Measurements from ENCODE around the gene GDPD3.
"Not testable (repeated sequence)": the region's sequence is repeated elsewhere in the genome, so short reads cannot be mapped to it uniquely, and the experiment has no call there.

The GDPD3 gene

DNA sequence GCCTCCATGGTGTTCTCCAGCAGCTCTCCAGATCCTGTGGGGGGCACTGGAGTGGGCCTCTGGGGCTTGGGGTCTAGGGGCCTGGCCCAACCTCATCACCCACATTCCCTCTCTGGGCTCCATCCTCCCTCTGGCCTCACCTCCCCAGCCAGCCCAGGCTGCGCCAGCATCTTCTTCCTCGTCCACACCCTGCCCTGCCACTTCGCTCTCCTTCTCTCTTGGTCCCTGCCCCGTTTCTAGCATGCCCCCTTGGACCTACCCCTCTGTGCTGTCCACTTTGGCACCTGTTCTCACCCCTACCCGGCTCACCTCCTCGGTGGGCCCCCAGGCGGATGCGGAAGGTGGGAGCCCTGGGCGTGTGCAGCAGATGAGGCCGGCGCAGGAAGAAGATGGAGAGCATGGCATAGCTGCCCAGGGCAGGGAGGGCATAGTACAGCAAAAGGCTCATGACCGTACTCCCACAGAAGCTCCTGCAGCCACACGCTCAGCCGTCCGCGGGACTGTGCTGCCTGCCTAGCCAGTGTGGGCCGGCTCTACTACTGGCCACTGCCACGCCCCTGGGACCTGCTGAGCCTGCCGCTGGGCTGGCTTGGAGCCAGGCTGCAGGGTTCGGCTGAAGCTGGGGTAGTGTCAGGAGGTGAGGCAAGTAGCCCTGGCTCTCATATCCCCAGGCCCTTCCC, at the start of gene GDPD3:
Gene GDPD3, minus strand, starts transcription at position 507 of the 680 bp plus-strand sequence. Its CDS starts 59 bp downstream, at position 448.
- DNase-seq: no peak

GRCh38 chr16:30157214-30157613, 43.9 kb upstream of the GDPD3 start:
- no peak for DNase-seq

DNA sequence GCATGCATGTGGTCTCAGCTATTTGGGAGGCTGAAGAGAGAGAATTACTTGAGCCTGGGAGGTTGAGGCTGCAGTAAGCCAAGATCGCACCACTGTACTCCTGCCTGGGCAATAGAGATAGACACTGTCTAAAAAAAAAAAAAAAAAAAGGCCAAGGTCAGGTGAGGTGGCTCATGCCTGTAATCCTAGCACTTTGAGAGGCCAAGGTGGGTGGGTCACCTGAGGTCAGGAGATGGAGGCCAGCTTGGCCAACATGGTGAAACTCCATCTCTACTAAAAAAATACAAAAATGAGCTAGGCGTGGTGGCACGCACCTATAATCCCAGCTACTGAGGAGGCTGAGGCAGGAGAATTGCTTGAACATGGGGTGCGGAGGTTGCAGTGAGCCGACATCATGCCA, 41.9 kb upstream of the GDPD3 start:
- DNase-seq: no peak

DNA sequence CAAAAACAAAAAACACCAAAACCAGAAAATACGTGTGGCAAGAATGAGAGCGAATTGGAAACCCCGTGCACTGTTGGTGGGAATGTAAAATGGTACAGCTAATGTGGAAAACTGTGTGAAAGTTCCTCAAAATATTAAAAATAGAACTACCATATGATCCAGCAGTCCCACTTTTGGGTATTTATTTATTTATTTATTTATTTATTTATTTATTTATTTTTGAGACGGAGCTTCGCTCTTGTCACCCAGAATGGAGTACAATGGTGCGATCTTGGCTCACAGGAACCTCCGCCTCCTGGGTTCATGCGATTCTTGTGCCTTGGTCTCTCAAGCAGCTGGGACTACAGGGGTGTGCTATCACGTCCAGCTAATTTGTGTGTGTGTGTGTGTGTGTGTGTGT, 39.2 kb upstream of the GDPD3 start:
- DNase-seq: no peak

DNA sequence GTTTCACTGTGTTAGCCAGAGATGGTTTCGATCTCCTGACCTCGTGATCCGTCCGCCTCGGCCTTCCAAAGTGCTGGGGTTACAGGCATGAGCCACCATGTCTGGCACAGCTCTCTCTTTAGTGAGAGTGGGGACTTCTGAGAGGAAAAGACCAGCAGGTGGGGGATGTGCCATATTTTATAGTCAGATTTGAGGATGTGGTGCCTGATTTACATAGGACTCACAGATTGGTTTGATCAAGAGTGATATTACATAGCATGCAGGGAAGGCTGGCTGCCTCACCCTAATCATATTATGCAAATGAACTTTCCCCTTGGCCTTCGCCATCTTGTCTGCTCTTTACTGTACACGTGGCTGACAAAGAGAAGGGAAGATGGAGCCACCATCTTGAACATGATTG, 37.8 kb upstream of the GDPD3 start:
- no peak for DNase-seq

GRCh38 chr16:30149250-30149930, 36.1 kb upstream of the GDPD3 start:
- no peak for DNase-seq

GRCh38 chr16:30147843-30148510, 34.6 kb upstream of the GDPD3 start:
- DNase-seq: no peak

DNA sequence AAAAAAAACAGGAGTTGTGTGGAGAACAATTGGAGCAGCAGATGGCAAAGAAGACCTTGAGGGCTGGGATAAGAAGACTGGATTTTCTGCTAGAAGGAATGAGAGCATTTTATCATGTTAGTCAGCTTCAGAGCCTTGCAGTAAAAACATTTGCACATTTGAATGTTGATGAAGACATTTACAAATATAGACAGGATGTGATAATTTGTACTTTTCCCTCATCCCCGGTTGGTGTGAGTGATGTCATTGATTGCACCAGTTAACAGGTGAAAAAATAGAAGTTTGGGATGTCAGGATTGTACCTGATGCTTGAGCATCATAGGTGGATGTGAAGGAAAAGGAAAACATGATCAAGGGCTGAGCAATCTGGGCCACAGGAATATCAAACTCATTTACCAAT, 32.3 kb upstream of the GDPD3 start:
- no peak for DNase-seq

DNA sequence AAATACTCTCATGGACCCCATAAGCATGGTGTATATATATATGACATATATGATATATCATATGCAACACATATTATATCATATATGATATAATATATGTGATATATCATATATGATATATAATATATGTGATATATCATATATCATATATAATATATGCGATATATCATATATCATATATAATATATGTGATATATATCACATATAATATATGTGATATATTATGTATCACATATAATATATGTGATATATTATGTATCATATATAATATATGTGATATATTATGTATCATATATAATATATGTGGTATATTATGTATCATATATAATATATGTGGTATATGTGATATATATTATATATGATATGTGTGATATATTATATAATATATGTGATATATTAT, 31.6 kb upstream of the GDPD3 start:
- DNase-seq: no peak

DNA sequence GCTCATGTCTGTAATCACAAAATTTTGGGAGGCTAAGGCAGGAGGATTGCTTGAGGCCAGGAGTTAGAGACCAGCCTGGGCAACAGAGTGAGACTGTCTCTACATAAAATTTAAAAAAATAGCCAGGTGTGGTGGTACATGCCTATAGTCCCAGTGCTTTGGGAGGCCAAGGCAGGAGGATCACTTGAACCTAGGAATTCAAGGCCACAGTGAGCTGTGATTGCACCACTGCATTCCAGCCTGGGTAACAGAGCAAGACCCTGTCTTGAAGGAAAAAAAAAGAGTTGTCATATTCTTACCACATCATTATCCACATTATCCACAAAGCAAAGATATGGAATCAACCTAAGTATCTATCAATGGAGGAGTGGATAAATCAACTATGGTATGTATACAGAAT, 30.7 kb upstream of the GDPD3 start:
- no peak for DNase-seq

DNA sequence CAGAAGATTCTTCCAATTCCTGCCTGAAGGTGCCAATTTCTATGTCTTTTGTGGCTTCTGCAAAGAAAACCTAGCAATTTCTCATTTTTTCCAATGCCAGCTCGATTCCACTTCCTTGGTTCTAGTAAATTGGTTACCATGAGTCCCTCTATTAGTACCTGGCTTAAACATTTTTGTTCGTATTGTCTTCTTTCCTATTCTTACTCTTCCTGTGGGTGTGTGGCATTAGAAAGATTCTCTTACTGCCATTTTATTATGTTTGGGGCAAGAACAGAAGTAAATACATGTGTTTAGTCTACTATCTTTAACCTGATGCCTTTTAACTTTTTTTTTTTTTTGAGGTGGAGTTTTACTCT, 30.0 kb upstream of the GDPD3 start:
- DNase-seq: no peak

DNA sequence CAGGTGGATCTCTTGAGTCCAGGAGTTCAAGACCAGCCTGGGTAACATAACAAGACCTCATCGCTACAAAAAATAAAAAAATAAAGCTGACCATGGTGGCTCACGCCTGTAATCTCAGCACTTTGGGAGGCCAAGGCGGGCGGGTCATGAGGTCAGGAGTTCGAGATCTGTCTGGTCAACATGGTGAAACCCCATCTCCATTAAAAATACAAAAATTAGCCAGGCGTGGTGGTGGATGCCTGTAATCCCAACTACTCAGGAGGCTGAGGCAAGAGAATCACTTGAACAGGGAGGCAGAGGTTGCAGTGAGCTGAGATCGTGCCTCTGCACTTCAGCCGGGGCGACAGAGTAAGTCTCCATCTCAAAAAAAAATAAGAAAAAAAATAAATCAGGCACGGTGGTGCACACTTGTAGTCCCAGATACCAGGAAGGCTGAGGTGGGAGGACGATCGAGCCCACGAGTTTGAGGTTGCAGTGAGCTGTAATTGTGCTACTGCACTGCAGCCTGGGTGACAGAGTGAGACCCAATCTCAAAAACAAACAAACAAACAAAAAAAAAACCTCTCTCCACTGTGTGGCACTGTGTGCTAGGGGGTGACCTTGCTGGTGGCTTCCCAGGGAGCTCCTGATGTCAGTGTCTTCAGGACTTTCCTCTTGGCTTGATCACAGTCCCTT, 29.5 kb upstream of the GDPD3 start:
- DNase-seq: no peak

- no peak for DNase-seq
Measured at GRCh38 chr16:30141750-30142149, 28.4 kb upstream of the GDPD3 start.

DNA sequence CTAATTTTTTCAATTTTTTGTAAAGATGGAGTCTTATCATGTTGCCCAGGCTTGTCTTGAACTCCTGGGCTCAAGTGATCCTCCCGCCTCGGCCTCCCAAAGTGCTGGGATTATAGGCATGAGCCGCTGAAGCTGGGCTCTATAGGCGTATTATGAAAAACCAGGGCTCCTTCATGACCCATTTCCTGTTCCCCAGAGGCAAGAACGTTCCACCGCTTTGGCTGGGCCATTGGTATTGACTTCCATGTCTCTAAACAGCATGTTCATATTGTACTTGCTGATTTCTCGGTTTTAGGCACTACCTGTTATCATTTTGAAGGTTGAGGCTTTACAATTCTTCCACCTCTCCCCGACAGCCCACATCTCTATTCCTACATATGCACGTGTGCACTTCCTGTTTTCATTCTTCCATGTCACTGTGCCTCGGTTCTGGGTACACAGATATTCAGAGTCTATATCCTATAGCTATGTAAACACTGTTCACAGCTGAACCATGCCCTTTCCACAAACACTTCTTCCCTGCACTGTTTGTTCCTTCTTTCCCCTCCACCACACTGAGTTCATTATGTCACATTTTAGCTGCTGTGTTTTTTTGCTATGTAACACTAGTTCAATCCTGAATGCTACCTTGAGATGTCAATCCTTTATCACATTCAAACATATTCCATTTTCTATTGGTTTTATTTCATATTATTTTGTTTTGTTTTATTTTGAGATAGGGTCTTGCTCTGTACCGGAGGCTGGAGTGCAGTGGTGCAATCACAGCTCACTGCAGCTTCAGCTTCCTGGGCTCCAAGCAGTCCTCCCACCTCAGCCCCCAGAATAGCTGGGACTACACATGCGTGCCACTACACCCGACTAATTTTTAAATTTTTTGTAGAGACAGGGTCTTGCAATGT, 26.5 kb upstream of the GDPD3 start:
- DNase-seq: no peak

GRCh38 chr16:30137897-30138296, 24.6 kb upstream of the GDPD3 start:
- DNase-seq: no peak

- no peak for DNase-seq
Measured at GRCh38 chr16:30136971-30137605, 23.8 kb upstream of the GDPD3 start.

GRCh38 chr16:30132591-30132990, 19.3 kb upstream of the GDPD3 start:
- DNase-seq: no peak

DNA sequence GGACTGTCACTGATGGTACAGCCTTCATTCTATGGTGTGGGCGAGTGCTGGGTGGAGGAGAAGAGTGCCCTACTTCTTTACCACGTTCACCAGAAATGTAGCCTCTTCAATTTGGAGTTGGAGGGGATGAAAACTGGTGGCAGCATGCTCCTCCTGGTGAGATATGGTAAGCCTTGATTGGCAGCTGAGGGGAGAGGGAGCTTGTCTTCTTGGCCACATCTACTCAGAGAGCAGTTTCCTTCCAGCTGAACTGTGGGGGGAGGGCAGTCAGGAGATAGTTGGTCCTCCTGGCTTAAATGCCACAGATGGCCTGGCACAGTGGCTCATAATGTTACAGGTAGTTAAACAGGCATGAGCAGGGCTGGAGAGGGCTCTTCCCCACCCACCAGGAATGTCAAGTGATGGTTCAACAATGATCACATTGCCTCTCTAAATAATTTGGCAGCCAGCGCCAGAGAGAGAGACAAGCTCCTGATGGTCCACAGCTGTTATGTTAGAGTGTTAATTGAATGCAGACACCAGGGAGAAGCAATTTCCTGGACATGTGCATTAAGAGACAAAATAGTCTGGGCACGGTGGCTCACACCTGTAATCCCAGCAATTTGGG, 18.6 kb upstream of the GDPD3 start:
- DNase-seq: peak; percentile 44

GRCh38 chr16:30127993-30128392, 14.7 kb upstream of the GDPD3 start:
- no peak for DNase-seq

DNA sequence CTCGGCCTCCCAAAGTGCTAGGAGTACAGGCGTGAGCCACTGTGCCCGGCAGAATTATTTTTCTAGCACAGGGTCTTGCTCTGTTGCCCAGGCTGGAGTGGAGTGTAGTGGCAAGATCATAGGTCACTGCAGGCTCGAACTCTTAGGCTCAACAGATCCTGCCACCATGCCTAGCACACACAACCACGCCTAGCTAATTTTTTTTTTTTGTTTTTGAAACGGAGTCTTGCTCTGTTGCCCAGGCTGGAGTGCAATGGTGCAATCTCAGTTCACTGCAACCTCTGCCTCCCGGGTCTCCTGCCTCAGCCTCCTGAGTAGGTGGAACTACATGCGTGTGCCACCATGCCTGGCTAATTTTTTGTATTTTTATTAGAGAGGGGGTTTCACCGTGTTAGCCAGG, 12.4 kb upstream of the GDPD3 start:
- DNase-seq: not testable (repeated sequence)

DNA sequence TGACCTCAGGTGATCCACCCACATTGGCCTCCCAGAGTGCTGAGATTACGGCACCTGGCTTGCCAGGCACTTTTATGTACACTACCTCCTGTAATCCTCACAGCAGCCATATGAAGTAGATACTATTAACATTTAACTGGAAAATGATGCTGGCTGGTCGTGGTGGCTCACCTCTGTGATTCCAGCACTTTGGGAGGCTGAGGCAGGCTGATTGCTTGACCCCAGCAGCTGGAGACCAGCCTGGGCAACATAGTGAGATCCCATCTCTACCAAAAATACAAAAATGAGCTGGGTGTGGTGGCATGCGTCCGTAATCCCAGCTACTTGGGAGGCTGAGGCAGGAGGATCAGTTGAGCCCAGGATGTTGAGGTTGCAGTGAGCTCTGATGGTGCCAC, 11.6 kb upstream of the GDPD3 start:
- DNase-seq: no peak

Measured in fibroblast of upper back skin (primary cell).